Caco-2 (cell line): ENCODE results near the gene ZFAND6. TPM values are rescaled to one million over a fixed set of nuclear protein-coding genes. Genes with fewer than 3 reads are reported as not detected.

ENCODE experiments used
- BruUV-seq: library from RNA; stranded (reverse); fragments of 400-500 nt; replicated peaks from 2 replicates; lab custom pipeline; 2021; lab: Mats Ljungman, UMichigan
- CTCF ChIA-PET: fragments of 300-600 bp; sonication (Branson Sonifier 250); formaldehyde crosslinking; loops from one replicate; lab custom pipeline; 2022; ENCODE audit warnings: antibody characterized with exemption; lab: Charles Lee
- POLR2A ChIA-PET: fragments of 300-600 bp; sonication (Branson Sonifier 250); formaldehyde crosslinking; loops from one replicate; lab custom pipeline; 2022; ENCODE audit warnings: antibody characterized with exemption; lab: Charles Lee
- DNase-seq, 2 experiments: peaks; one replicate each; pipeline versions ENCODE4 v3.0.0 to v3.0.0-alpha.2; 2020 to 2022
- H3K27me3 ChIP-seq: replicated peaks from 2 replicates; pipeline ENCODE4 v1.6.0; 2011; ENCODE audit warnings: low read length; ENCODE audit not compliant: control insufficient read depth, insufficient read depth
- H3K36me3 ChIP-seq: 2 replicates; pipeline ENCODE4 v1.5.1; 2011; ENCODE audit warnings: low read length; ENCODE audit not compliant: control insufficient read depth, insufficient read depth
- H3K4me1 ChIP-seq: fragments of 250-450 bp; sonication (Bioruptor Pico); 2 replicates; pipeline ENCODE4 v1.5.1; 2020; ENCODE audit warnings: mild to moderate bottlenecking
- H3K4me3 ChIP-seq: 2 replicates; pipeline ENCODE4 v1.5.1; 2011; ENCODE audit warnings: low read depth, mild to moderate bottlenecking, control low read depth, low read length
- H3K9me3 ChIP-seq: fragments of 250-450 bp; sonication (Bioruptor Pico); 2 replicates; pipeline ENCODE4 v1.5.1; 2020; ENCODE audit warnings: mild to moderate bottlenecking, moderate library complexity
- H3K27ac Mint-ChIP-seq: one replicate; pipeline ENCODE4 v1.8.0; 2022; ENCODE audit warnings: mixed read lengths; ENCODE audit not compliant: unreplicated experiment
- H3K27me3 Mint-ChIP-seq: one replicate; pipeline ENCODE4 v1.8.0; 2022; ENCODE audit warnings: mixed read lengths; ENCODE audit not compliant: insufficient read depth, unreplicated experiment
- H3K36me3 Mint-ChIP-seq: one replicate; pipeline ENCODE4 v1.8.0; 2022; ENCODE audit warnings: mild to moderate bottlenecking, mixed read lengths; ENCODE audit not compliant: insufficient read depth, unreplicated experiment
- H3K4me1 Mint-ChIP-seq: one replicate; pipeline ENCODE4 v1.8.0; 2022; ENCODE audit warnings: low read depth, mixed read lengths; ENCODE audit not compliant: unreplicated experiment
- H3K4me3 Mint-ChIP-seq: one replicate; pipeline ENCODE4 v1.8.0; 2022; ENCODE audit warnings: mild to moderate bottlenecking, moderate library complexity, mixed read lengths; ENCODE audit not compliant: unreplicated experiment
- H3K9me3 Mint-ChIP-seq: one replicate; pipeline ENCODE4 v1.8.0; 2022; ENCODE audit warnings: mixed read lengths; ENCODE audit not compliant: unreplicated experiment
- intact Hi-C: fragments of 100-400 bp; cut with micrococcal nuclease; formaldehyde crosslinking; loops from one replicate; pipeline ENCODE4 v1.10.0; 2022; ENCODE audit not compliant: unreplicated experiment
- total RNA-seq: library from RNA; stranded (reverse); gene quantifications from 2 replicates; pipeline ENCODE4 v1.2.3, GENCODE V29; 2022
- TF ChIP-seq, protein P1 (sequence below), 2 experiments: fragments of 200-600 bp in 1 of 2; IDR thresholded peaks; 1 replicate in 1 of 2; 2 replicates in 1 of 2; pipeline versions ENCODE4 v1.5.1 to v1.8.0; 2011 to 2022; ENCODE audit warnings: antibody characterized with exemption in 1 of 2, control low read depth in 1 of 2, inconsistent platforms in 1 of 2, low read depth in 1 of 2, low read length in 1 of 2, mild to moderate bottlenecking in 1 of 2, moderate library complexity in 1 of 2; ENCODE audit not compliant: insufficient read depth in 1 of 2, severe bottlenecking in 1 of 2, unreplicated experiment in 1 of 2

The ZFAND6 gene
- total RNA-seq, 1 experiment from 2014 or later = 40.5 TPM

DNA sequence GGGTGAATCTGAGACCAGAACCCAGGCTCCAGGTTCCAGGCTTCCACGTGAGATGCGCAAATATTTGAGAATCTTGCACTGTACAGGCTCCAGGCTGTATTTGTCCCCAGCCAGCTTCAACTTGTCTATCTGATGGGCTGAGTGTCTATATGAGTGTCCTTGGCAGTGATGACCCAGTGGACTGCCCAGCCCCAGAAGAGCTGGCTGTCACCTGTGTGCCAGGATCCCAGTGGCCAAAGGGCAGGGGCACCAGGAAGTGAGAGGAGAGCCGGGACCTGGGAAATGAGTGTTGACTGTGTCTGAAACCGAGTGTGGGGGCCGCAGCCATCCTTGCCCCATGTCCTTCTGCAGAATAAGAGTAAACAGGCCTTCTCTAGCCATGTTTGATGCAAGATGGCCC lies 103.7 kb downstream of the ZFAND6 start:
- H3K36me3 Mint-ChIP-seq = no peaks in the 10 kb centered on the region
- Histone ChIP-seq H3K4me1 (no peaks in the 10 kb centered on the region), H3K36me3 (peaks cover 1% of the 10 kb centered on the region; the same call in 1 of the 2 replicates), H3K9me3 (no peaks in the 10 kb centered on the region), H3K27me3 (no peaks in the 10 kb centered on the region), H3K4me3 (no peak overlapping the region)
- H3K27ac Mint-ChIP-seq = no peak overlapping the region
- no peak for DNase-seq
- ChIA-PET POLR2A (no interaction called here), CTCF (no interaction called here)
- intact Hi-C loops = no loop called here
- H3K4me3 Mint-ChIP-seq = no peak overlapping the region
- no peaks in the 10 kb centered on the region for H3K4me1 Mint-ChIP-seq
- no peaks in the 10 kb centered on the region for H3K9me3 Mint-ChIP-seq
- no TSS peak for BruUV-seq
- TF ChIP-seq, protein P1, sequence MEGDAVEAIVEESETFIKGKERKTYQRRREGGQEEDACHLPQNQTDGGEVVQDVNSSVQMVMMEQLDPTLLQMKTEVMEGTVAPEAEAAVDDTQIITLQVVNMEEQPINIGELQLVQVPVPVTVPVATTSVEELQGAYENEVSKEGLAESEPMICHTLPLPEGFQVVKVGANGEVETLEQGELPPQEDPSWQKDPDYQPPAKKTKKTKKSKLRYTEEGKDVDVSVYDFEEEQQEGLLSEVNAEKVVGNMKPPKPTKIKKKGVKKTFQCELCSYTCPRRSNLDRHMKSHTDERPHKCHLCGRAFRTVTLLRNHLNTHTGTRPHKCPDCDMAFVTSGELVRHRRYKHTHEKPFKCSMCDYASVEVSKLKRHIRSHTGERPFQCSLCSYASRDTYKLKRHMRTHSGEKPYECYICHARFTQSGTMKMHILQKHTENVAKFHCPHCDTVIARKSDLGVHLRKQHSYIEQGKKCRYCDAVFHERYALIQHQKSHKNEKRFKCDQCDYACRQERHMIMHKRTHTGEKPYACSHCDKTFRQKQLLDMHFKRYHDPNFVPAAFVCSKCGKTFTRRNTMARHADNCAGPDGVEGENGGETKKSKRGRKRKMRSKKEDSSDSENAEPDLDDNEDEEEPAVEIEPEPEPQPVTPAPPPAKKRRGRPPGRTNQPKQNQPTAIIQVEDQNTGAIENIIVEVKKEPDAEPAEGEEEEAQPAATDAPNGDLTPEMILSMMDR (IDR thresholded peaks at IDR 0.05; ENCODE audit: insufficient read depth in 1 of 2, low read depth in 1 of 2, low read length in 1 of 2, severe bottlenecking in 1 of 2, unreplicated experiment in 1 of 2) = no peak
- H3K27me3 Mint-ChIP-seq = no peaks in the 10 kb centered on the region

DNA sequence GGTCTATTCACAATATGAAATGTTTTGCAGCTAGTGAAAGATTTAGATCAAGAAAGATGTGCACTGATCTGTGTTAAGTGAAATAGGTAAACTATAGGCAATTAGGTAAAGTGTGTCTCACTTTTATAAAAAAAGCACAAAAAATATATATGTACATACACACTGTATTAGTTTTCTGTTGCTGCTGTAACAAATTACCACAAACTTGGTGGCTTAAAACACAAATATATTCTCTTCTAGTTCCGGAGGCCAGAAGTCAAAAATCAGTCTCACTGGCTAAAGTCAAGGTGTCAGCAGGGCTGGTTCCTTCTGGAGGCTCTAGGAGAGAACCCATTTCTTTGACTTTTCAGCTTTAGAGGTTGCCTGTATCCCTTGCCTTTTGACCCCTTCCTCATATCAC lies 104.4 kb downstream of the ZFAND6 start:
- Histone ChIP-seq H3K4me1 (no peaks in the 10 kb centered on the region), H3K36me3 (peaks cover 1% of the 10 kb centered on the region; the same call in 1 of the 2 replicates), H3K4me3 (no peak overlapping the region), H3K9me3 (no peaks in the 10 kb centered on the region), H3K27me3 (no peaks in the 10 kb centered on the region)
- ChIA-PET POLR2A (no interaction called here), CTCF (no interaction called here)
- TF ChIP-seq, protein P1 (IDR thresholded peaks at IDR 0.05; ENCODE audit: insufficient read depth in 1 of 2, low read depth in 1 of 2, low read length in 1 of 2, severe bottlenecking in 1 of 2, unreplicated experiment in 1 of 2) = no peak
- no peaks in the 10 kb centered on the region for H3K9me3 Mint-ChIP-seq
- DNase-seq = no peak
- H3K4me3 Mint-ChIP-seq = no peak overlapping the region
- H3K36me3 Mint-ChIP-seq = no peaks in the 10 kb centered on the region
- H3K4me1 Mint-ChIP-seq = no peaks in the 10 kb centered on the region
- no peaks in the 10 kb centered on the region for H3K27me3 Mint-ChIP-seq
- no peak overlapping the region for H3K27ac Mint-ChIP-seq
- intact Hi-C loops = no loop called here
- no TSS peak for BruUV-seq

DNA sequence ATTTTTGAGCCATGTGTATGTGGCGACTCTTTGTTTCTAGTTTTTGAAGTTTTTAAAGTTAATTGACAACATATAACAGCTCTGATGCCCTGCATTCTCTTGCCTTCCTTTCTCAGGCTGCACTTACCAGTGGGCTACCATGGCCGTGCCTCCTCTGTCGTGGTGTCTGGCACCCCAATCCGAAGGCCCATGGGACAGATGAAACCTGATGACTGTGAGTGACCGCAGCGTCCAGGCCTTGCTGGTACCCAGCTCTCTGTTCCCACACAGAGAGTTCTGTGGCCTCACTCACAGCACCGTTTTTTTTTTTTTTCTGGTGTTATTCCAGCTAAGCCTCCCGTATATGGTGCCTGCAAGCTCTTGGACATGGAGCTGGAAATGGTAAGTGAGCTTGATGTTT lies 108.5 kb downstream of the ZFAND6 start:
- H3K36me3 ChIP-seq = no peaks in the 10 kb centered on the region
- no peaks in the 10 kb centered on the region for H3K9me3 Mint-ChIP-seq
- H3K27me3 Mint-ChIP-seq = no peaks in the 10 kb centered on the region
- H3K4me3 ChIP-seq = no peak overlapping the region
- no peaks in the 10 kb centered on the region for H3K4me1 ChIP-seq
- POLR2A ChIA-PET = no interaction called here
- H3K27me3 ChIP-seq = no peaks in the 10 kb centered on the region
- H3K4me1 Mint-ChIP-seq = no peaks in the 10 kb centered on the region
- TF ChIP-seq, protein P1 (IDR thresholded peaks at IDR 0.05; ENCODE audit: insufficient read depth in 1 of 2, low read depth in 1 of 2, low read length in 1 of 2, severe bottlenecking in 1 of 2, unreplicated experiment in 1 of 2) = no peak
- H3K27ac Mint-ChIP-seq = no peak overlapping the region
- no TSS peak for BruUV-seq
- intact Hi-C loops = no loop called here
- CTCF ChIA-PET = interaction anchor here (0.9 kb wide), 1 partner anchor 176 kb away, joined by 3 read pairs; no protein-coding TSS in a partner anchor
- DNase-seq = no peak
- no peak overlapping the region for H3K4me3 Mint-ChIP-seq
- no peaks in the 10 kb centered on the region for H3K36me3 Mint-ChIP-seq
- no peaks in the 10 kb centered on the region for H3K9me3 ChIP-seq
